Lower lobe of right lung (tissue), 2 donors: ENCODE results near the gene HINFP. TPM values are rescaled to one million over a fixed set of nuclear protein-coding genes. Genes with fewer than 3 reads are reported as not detected.
A peak's percentile ranks its signal among the peaks of the same experiment; 100 is the strongest.

Source experiments
- ATAC-seq, 2 donors: fragments of 200-7000 bp; cut with Tn5 transposase; one replicate each; pipeline ENCODE4 v1.9.1; 2020 to 2022; ENCODE audit warnings: mild to moderate bottlenecking in 2 of 2, moderate library complexity in 2 of 2
- DNase-seq: peaks from one replicate; pipeline ENCODE4 v3.0.0-alpha.2; 2020
- H3K27ac ChIP-seq: fragments of 200-600 bp; one replicate; pipeline ENCODE4 v1.8.0; 2022
- H3K27me3 ChIP-seq: fragments of 200-600 bp; one replicate; pipeline ENCODE4 v1.8.0; 2022; ENCODE audit warnings: low read depth
- H3K36me3 ChIP-seq: fragments of 200-600 bp; one replicate; pipeline ENCODE4 v1.8.0; 2022; ENCODE audit warnings: mild to moderate bottlenecking
- H3K4me1 ChIP-seq: fragments of 200-600 bp; one replicate; pipeline ENCODE4 v1.8.0; 2022
- H3K4me3 ChIP-seq: fragments of 200-600 bp; one replicate; pipeline ENCODE4 v1.8.0; 2022; ENCODE audit warnings: mild to moderate bottlenecking
- H3K9me3 ChIP-seq: fragments of 200-600 bp; one replicate; pipeline ENCODE4 v1.8.0; 2022
- CTCF ChIP-seq: fragments of 200-600 bp; IDR thresholded peaks from one replicate; pipeline ENCODE4 v1.8.0; 2022; ENCODE audit warnings: antibody characterized with exemption, mild to moderate bottlenecking
- intact Hi-C: fragments of 100-400 bp; cut with DNase I; formaldehyde crosslinking; loops from one replicate; pipeline ENCODE4 v1.11.0; 2022
- total RNA-seq: library from RNA; stranded (reverse); fragmentation: NEBNext Ultra II Directional; extraction: Animal tissue kit (Norgen Biotek cat#: 25700); gene quantifications from one replicate; pipeline ENCODE4 v1.2.1, GENCODE V29; 2021
- donor health status: DM: no; HTN: yes; CAD: no; lungs with severe emphysema.

The HINFP gene
- total RNA-seq, 1 donor from 2014 or later: 31.0 TPM

- ATAC-seq (no peak), DNase-seq (no peak)
- no peak for TF ChIP-seq CTCF
- Histone ChIP-seq H3K9me3 (no peaks in the 10 kb centered on the region), H3K4me3 (no peak overlapping the region), H3K4me1 (peaks cover 29% of the 10 kb centered on the region), H3K36me3 (peaks cover 13% of the 10 kb centered on the region), H3K27me3 (no peaks in the 10 kb centered on the region), H3K27ac (no peak overlapping the region)
- intact Hi-C loops: no loop called here
These were observed 32.1 kb upstream of the HINFP start for GRCh38 chr11:119089319-119089718.

- Histone ChIP-seq H3K27me3 (no peaks in the 10 kb centered on the region), H3K9me3 (no peaks in the 10 kb centered on the region), H3K36me3 (peaks cover 13% of the 10 kb centered on the region), H3K4me3 (no peak overlapping the region), H3K27ac (no peak overlapping the region), H3K4me1 (peaks cover 23% of the 10 kb centered on the region)
- ATAC-seq (no peak), DNase-seq (no peak)
- intact Hi-C loops: no loop called here
- TF ChIP-seq CTCF: no peak
These were observed 30.2 kb upstream of the HINFP start for GRCh38 chr11:119091178-119091577.

- H3K27ac ChIP-seq: no peak overlapping the region
- no peaks in the 10 kb centered on the region for H3K9me3 ChIP-seq
- H3K27me3 ChIP-seq: no peaks in the 10 kb centered on the region
- intact Hi-C loops: no loop called here
- peaks cover 22% of the 10 kb centered on the region for H3K36me3 ChIP-seq
- no peak for ATAC-seq
- peaks cover 23% of the 10 kb centered on the region for H3K4me1 ChIP-seq
- DNase-seq: no peak
- TF ChIP-seq CTCF: no peak
- no peak overlapping the region for H3K4me3 ChIP-seq
These were observed 29.2 kb upstream of the HINFP start for GRCh38 chr11:119091966-119092879.

GRCh38 chr11:119092880-119093842 lies 28.2 kb upstream of the HINFP start:
- Histone ChIP-seq H3K27me3 (no peaks in the 10 kb centered on the region), H3K9me3 (no peaks in the 10 kb centered on the region), H3K4me3 (peak overlapping the region; percentile 87), H3K27ac (peak overlapping the region; percentile 94), H3K4me1 (peaks cover 23% of the 10 kb centered on the region), H3K36me3 (peaks cover 32% of the 10 kb centered on the region)
- DNase-seq (no peak), ATAC-seq (no peak)
- no peak for TF ChIP-seq CTCF
- intact Hi-C loops: no loop called here
